ENCODE results near the gene DEXI.
"Not testable (repeated sequence)": the region's sequence is repeated elsewhere in the genome, so short reads cannot be mapped to it uniquely, and the experiment has no call there.

The DEXI gene

DNA sequence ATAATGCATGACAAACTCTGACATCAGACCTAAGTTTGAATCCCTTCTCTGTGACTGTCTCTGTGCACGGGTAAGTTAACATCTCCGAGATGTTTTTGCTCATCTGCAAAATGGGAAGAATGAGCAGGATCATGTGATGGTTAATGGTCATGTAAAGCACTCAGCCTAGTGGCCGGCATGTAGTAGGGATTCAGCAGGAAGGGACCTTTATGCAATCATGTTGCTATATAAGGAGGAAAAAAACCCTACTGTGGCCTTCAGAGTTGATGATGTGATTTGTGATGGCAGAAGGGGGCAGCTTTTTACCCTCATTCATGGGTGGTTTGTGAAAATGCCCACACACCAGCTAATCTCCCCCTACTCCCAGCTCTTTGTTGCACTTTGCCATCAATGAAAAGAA, 26.2 kb upstream of the DEXI start:
- no peak for DNase-seq (ENCODE audit: low read depth in 2 of 2)

DNA sequence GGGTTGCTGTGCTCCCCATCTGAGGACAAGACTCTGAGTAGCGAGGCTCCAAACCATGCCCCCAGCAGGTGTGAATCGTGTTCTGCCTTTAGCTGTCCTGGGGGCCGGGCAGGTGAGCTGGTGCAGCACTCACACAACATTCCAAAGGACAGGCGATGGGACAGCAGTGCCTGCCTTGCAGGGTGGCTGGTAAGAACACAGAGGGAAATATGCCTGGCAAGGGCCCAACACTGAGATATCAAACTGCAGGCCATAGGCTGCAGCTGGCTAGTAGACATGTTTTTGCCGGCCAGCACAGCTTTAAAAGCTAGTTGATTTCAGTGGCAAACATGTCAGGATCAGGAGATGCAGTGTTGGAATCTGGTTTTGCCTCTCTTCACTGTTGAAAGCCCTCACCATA, 25.7 kb upstream of the DEXI start:
- DNase-seq (ENCODE audit: low read depth in 2 of 2), result no peak

DNA sequence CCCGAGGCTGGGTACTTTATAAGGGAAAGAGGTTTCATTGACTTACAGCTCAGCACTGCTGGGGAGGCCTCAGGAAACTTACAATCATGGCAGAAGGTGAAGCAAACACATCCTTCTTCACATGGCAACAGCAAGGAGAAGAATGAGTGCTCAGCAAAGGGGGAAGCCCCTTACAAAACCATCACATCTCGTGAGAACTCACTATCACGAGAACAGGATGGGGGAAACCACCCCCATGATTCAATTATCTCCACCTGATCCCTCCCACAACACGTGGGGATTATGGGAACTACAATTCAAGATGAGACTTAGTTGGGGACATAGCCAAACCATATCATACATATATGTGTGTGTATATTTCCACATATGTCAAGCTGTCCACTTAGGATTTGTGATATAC, 24.3 kb upstream of the DEXI start:
- not testable (repeated sequence) for DNase-seq (ENCODE audit: low read depth in 2 of 2)

DNA sequence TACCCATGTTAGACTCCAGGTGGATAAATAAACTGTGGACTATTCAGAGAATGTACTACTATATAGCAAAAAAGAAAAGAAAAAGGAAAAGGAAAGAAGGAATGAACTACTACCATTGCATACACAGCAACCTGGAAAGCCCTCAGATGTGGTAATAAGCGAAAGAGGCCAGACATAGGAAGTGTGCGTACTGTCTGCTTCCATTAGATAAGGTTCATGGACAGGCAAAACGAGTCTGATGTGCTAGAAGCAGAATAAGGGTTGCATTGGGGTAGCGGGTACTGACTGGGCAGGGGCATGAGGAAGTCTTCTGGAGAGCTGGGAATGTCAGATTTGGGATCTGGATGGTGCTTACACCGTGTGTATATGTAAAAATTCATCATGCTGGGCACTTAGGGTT, 23.9 kb upstream of the DEXI start:
- DNase-seq (ENCODE audit: low read depth in 2 of 2), result no peak

DNA sequence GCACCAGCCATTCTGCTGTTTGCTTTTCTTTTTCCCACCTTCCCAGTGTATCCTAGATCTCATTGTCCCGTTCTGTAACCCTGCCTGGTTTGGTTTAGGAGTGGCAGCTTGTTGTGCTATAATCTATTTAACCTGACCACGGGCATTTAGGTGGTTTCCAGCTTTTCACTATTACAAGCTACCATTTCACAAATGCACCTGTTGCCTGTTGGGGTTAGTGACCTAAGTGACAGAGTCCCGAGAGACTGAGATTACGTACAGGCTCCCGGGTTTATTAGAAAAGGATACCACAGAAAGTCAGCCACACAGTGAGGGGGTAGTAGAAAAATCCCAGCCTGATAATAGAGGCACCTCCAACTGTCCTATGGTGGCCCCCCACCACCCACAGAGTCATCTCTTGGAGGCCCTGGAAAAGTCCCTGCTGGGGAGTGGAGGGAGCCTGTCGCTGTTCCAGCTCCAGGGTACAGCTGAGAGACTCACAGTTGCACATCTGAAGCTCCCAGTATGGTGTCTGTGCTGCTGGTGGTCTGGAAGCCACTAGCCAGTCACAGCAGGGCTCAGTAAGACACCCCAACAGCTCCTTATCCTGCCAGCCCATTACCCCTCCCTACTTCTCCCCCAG, 23.3 kb upstream of the DEXI start:
- peak in 1 of 2 donors; percentile 38 for DNase-seq (ENCODE audit: low read depth in 2 of 2)

DNA sequence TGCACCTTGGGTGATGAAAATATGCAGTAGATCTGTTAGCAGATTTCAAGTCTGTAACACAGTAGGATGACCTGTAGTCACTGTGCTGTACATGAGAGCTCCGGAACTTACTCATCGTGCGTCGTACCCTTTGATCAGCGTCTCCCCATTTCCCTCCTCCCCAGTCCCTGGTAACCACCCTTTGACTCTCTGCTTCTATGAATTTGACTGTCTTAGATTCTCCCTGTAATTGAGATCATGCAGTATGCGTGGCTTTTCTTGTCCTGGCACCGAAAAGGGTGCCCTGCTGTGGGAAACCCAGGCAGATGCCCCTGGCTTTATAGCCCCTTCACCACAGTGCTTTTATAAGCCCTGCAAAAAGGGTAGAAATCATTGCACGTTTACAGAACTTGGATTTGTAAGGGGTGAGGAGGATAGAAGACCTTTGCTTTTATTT, 22.6 kb upstream of the DEXI start:
- peak in 1 of 2 donors; percentile 66 for DNase-seq (ENCODE audit: low read depth in 2 of 2)

DNA sequence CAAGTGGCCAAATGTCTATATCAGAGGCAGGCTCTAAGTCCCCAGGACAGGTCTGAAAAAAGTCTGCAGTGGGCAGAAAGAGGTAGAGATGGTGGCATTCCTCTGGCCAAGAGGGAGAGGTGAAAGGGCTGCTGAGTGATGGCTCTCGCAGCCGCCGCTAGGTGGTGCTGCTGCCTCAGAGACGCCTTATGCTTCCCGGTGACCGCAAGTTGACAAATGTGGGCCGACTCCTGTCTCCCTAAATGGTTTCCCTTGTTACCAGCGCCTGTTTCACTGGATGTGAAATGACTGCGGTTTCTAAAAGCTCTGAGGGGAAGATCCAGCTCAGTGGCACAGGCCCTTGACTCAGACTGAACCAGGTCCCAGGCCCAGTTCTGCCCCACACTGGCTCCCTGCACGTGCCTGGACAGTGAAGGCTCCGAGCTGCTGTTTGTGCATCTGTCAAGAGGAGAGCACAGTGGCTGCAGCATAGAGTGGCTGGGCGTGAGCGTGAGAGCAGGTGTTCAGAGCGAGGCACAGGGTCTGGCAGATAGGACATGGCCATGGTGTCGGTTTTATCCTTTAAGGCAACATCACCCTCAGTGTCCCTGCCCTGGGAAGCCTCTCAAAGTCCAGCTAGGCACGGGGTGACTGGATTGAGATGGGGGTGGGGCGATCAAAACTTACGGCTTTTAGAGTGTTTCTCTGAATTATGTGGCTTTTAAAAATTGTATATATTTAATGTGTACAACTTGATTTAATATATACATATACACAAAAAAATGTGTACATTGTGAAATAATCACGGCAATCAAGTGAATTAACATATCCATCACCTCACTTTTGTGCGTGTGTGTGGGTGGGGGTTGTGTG, 22.0 kb upstream of the DEXI start:
- peak; percentile 76 to 79 for DNase-seq (ENCODE audit: low read depth in 2 of 2)

DNA sequence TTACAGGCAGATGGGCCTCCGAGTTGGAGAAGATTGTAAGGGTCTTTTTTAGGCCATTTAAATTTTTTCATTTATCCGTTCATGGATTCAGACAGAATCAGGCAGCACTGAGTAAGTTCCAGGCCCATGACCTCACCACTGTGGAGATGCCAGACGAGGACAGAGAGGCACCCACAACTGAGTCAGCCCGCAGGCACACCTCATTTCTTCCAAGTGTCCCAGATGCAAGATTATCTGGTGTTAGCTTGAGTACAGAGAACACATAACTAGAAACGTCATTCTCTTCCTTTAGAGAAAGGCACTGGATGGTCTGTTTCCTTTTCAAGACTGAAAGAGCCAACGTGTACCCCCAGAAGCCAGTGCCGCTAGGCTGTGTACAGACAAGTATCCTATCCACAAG, 19.0 kb upstream of the DEXI start:
- DNase-seq (ENCODE audit: low read depth in 2 of 2), result no peak

DNA sequence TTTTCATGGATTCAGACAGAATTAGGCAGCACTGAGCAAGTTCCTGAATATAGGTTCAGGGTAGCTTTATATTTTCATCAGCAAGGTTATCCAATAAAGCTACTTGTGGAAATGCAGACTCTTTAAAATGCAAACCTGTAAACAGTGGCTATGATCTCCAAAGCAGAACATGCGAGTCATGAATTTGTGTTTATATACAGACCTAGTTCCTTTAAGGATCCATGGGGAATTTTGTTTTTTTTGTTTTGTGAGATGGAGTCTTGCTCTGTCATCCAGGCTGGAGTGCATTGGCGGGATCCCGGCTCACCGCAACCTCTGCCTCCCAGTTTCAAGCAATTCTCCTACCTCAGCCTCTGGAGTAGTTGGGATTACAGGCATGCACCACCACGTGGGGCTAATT, 16.9 kb upstream of the DEXI start:
- DNase-seq (ENCODE audit: low read depth in 2 of 2), result no peak

DNA sequence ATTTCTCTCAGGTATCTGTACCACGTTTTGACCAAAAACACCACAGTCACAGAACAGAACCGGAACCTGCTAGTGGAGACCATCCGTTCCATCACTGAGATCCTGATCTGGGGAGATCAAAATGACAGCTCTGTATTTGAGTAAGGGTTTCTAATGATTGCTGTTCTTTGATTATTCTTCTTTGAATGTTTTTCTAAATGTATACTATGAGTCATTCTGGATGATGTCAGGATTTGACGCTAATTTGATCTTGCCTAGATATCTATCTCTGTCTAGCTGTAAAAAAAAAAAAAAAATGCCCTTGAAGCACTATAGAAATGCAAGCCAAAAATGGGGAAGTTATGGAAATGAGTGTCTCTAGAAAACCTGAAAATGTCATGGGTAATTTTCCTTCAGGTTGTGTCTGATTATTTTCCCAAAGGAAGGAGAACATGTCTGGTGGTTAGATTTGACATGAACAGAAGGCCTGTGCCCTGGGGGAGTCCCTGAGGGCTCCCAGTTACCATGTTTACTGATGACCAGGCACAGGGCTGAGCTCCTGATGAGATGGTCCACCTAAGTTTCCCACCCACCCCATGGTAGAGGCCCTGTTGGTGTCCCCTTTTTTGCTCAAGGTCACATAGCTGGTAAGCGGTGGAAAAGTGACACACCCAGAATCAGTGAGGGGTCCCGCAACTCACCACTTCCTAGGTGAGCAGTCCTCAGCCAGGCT, 15.7 kb upstream of the DEXI start:
- no peak for DNase-seq (ENCODE audit: low read depth in 2 of 2)

DNA sequence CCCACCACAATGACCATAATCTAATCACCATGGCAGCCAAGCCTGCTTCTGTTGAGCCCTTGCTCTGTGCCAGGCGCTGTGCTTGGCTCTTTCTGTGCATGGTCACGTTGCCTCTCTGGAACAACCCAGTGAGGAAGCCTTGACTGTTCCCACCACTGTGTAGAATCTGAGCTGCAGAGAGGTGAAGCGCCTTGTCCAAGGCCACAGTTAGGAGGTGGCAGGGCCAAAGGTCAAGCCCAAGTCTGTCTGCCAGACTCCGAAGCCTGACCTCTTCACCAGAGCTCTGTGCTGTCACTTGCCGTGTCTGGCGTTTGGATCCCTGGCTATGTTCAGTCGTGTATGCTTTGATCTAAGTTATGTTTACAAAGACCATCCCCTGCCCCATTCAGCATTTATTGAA, 12.6 kb upstream of the DEXI start:
- DNase-seq (ENCODE audit: low read depth in 2 of 2), result no peak

DNA sequence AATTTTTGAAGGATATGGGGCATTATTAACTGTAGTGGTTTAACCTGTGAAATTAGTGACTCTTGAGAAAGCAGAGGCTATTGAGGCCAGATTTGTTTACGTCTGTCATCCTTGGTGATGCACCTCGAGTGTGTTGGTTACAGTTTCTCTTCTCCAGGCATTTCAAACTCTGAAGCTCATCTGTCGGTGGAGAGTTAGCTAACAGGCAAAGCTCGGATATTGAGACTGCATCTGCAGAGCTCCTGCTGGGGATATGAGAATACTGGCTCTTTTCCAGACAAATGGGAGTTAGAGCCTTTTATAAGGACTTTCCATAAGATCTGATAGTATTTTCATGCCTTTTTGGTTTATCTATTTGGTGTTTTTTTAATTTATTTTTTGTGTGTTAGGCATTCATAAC, 8.8 kb upstream of the DEXI start:
- DNase-seq (ENCODE audit: low read depth in 2 of 2), result no peak

DNA sequence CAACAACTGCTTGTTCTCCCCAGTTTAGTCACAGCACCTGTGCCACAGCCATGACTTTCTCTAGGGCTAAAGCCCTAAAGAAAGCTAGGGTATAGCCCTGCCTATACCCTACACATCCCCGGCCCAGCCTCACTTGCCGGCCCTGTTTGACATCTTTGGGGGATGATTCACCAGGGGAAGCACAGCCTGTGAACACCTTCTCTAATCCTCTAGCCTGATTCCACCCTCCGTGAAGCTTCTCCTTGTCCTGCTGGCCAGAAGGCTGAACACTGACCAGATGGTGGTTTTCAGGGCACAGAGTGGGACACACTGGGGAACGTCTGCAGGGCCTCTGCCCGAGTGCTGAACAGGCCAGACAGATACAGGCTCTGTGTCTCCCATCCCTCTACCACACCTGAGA, 8.1 kb upstream of the DEXI start:
- DNase-seq (ENCODE audit: low read depth in 2 of 2), result no peak

DNA sequence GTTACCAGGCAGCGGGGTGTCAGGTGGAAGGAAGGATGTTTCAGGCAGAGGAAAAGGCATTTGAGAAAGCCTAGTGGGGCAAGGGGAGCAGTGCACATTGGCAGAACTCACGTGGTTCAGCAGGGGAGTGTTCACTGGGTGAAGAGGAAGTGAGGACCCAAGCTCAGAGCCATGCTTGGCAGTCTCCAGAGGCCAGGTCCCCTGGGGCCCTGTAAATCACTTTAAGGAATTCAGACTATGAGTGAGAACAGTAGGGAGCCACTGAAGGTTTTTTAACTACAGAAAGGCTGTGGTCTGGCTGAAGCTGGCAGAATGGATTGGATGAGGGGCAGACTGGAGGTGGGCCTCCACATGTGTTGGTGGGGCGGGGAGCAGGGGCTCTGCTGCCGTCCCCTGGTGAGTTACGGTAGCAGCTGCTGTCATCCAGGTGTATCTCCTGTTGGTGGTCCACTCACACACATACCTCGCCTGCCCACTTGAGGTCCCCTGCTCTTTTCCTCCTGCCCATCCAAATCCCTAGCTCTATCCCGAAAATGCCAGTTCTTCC, 7.2 kb upstream of the DEXI start:
- DNase-seq (ENCODE audit: low read depth in 2 of 2), result no peak

DNA sequence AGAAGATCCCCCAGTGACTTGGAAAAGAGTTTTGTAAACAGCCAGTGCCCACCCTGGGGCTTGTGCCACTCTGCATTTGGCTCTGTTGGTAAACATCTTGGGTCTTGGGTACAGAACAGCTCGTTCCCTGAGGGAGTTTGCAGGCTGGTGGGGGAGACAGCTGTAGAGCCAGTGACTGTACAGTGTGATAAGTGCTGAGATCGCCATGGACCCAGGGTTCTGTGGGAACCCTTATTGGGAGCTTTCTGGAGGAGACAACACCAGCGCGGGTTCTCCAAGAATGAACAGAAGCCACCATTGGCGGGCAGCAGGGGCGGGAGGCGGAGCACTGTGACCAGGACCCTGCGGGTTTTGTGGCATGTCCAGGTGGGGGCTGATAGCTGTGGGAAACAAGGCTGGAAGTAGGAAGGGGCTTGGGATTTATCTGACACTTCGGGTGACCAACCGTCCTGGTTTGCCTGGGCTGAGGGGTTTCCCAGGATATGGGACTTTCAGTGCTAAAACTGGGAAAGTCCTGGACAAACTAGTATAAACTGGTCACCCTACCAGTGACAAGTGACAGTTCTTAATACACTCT, 5.0 kb upstream of the DEXI start:
- no peak for DNase-seq (ENCODE audit: low read depth in 2 of 2)

DNA sequence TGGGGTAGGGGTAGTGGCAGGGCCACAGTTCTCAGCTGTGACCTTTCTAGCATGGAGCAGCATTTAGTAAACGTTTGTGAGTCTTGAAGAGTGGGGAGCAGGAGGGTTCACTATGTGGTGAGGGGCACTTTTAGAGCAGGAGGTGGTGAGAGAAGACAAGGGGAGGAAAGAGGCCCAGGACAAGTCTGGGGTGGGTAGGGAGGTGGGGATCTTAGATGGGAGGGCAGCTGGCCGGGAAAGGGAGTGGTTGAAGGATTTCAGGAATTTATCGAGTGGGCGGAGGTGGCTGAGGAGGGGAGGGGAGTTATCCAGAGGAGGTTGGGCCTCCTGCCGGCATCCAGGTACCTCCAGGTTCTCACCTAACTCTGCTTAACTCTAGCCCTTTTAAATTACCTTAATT, 4.0 kb upstream of the DEXI start:
- no peak for DNase-seq (ENCODE audit: low read depth in 2 of 2)

DNA sequence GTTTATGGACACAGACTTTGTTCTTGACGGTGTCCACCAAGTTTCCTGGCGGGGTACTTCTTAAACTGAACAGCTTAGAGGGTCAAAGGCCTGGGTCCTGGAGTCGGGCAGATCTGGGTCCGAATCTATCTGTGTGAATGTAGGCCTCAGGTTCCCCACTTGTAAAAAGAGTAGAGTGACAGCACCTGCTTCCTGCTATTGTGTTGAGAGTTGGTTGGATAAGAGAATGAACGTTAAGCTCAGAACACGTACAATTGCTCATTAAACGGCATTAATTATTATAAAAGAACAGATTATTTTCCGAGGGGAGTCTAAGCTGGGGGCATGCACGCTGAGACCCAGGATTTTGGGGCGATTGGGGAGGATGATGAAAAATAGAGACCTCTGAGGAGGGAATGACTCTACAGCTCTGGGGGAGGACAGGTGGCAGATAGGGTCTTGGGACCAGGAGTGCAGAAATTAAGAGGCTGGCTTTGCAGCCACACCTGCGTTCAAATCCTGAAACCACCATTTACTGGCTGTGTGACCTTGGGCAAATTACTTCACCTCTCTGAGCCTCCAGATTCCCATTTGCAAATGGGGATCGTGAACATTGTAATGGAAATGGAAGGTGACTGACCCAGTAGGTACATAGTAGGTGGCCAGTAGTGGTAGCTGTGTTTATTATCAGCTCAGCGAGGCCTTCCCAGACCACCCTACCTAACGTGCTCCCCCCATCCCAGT, 3.0 kb upstream of the DEXI start:
- DNase-seq (ENCODE audit: low read depth in 2 of 2), result no peak

DNA sequence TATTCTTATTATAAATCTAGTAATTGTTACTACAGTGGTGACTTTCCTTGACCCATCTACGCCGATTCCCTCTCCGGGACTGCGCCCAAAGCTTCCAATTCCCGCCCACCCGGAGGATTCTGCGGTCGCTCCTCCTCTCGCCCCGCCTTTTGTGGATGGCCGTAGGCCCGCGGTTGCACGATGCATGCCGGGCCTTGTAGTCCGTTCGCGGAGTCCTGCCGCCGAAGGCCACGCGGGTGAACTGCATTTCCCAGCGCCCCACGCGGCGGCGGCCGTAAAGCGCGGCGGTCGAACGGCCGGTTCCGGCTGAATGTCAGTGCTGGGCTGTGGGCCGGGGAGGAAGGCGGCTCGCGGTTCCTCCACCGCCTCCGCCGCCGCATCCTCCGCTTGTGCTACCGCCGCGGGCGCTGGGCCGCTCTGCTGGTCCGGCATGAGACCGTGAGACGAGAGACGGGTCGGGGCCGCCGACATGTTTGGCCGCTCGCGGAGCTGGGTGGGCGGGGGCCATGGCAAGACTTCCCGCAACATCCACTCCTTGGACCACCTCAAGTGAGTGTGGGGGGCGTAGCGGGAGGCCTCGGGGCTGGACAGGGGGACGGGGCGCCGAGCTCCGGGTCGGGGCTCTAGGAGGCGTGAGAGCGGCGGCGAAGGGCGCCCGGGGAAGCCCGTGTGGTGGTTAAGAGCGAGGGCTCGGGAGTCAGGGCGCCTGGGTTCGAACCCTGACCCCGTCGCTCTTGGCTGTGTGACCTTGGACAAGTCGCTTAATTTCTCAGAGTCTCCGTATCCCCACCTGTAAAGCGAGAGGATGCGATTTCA, 2.2 kb upstream of the DEXI start, which contains the start of gene CLEC16A:
CLEC16A (plus strand) TSS at position 316 of the 816 bp plus-strand sequence; CDS start at position 470, 154 bp downstream.
- DNase-seq (ENCODE audit: low read depth in 2 of 2), result peak; percentile 95 to 96

DNA sequence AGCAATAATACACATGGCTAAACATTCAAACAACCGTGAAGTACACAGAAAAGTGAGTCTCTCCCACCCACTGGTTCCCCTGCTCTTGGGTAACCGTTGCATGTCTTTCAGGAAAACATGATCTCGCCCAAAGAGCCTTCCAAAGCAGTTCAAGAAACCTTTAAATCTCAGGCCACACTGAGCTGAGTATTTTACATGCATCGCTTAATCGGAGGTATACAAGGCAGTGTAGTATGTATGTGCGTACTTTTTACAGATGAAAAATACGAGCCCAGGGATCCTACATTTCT, 741 bp upstream of the DEXI start:
- DNase-seq (ENCODE audit: low read depth in 2 of 2), result no peak

DNA sequence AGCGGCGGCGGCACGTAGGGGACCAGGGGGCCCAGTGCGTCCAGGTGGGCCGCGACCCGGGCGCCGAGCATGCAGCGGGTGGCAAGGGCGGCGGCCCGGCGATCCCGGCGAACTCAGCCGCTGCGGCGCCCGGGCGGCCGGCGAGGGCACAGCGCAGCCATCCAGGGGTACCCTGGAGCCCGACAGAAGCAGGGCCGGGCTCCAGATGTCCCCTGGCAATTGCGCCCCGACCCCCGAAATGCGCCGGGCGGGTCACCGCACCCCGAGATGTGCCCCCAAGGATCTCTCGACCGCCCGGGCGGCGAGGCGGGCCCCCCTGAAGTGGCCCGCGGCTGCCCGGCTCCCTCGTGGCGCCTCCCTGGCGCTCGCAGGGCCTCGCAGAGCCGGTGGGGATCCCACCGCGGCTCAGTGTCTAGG, 325 bp downstream of the DEXI start:
- DNase-seq (ENCODE audit: low read depth in 2 of 2), result not testable (repeated sequence)
